ACC112 (cell line): ENCODE data around the gene COL18A1.
A peak's percentile ranks its signal among the peaks of the same experiment; 100 is the strongest.

Experiments used
- H2AFZ ChIP-seq: fragments of 200-600 bp; sonication (generic); one replicate; pipeline ENCODE4 v1.6.0; 2017; ENCODE audit warnings: antibody characterized with exemption, low read length; ENCODE audit not compliant: unreplicated experiment
- H3K27ac ChIP-seq: fragments of 200-600 bp; sonication (generic); 2 replicates; pipeline ENCODE4 v1.5.1; 2014; ENCODE audit warnings: low read depth, mild to moderate bottlenecking, antibody characterized with exemption, low read length, moderate library complexity
- H3K27me3 ChIP-seq: fragments of 200-600 bp; sonication (generic); 2 replicates; pipeline ENCODE4 v1.6.1; 2014; ENCODE audit warnings: mild to moderate bottlenecking, antibody characterized with exemption, low read length, moderate library complexity, mixed read lengths; ENCODE audit not compliant: insufficient read depth
- H3K36me3 ChIP-seq: fragments of 200-600 bp; sonication (generic); 2 replicates; pipeline ENCODE4 v1.6.1; 2016; ENCODE audit warnings: mild to moderate bottlenecking, antibody characterized with exemption, low read length, moderate library complexity, mixed read lengths; ENCODE audit not compliant: insufficient read depth
- H3K4me1 ChIP-seq: fragments of 200-600 bp; sonication (generic); one replicate; pipeline ENCODE4 v1.6.1; 2016; ENCODE audit warnings: low read length, mixed read lengths; ENCODE audit not compliant: insufficient read depth, unreplicated experiment, control insufficient read depth
- H3K4me3 ChIP-seq: fragments of 200-600 bp; sonication (generic); 2 replicates; pipeline ENCODE4 v1.5.1; 2014; ENCODE audit warnings: mild to moderate bottlenecking, low read depth, low read length
- H3K79me2 ChIP-seq: fragments of 200-600 bp; sonication (generic); one replicate; pipeline ENCODE4 v1.6.0; 2016; ENCODE audit warnings: low read length; ENCODE audit not compliant: control insufficient read depth, unreplicated experiment, insufficient read depth

COL18A1 gene

GRCh38 chr21:45475797-45476570 lies 71.0 kb downstream of the COL18A1 start:
- H3K4me1 ChIP-seq = peaks cover 10% of the 10 kb centered on the region
- H3K27ac ChIP-seq = no peak overlapping the region
- H3K27me3 ChIP-seq = no peaks in the 10 kb centered on the region
- no peaks in the 10 kb centered on the region for H3K36me3 ChIP-seq
- no peaks in the 10 kb centered on the region for H3K79me2 ChIP-seq
- H3K4me3 ChIP-seq = no peak overlapping the region
- no peak overlapping the region for H2AFZ ChIP-seq

GRCh38 chr21:45476582-45476981 lies 71.6 kb downstream of the COL18A1 start:
- Histone ChIP-seq H3K27ac (no peak overlapping the region), H3K4me3 (no peak overlapping the region), H3K4me1 (peaks cover 7% of the 10 kb centered on the region), H3K36me3 (no peaks in the 10 kb centered on the region), H3K27me3 (no peaks in the 10 kb centered on the region), H3K79me2 (no peaks in the 10 kb centered on the region), H2AFZ (no peak overlapping the region)

- Histone ChIP-seq H3K4me3 (no peak overlapping the region), H3K36me3 (no peaks in the 10 kb centered on the region), H3K4me1 (no peaks in the 10 kb centered on the region), H2AFZ (no peak overlapping the region), H3K27me3 (no peaks in the 10 kb centered on the region), H3K79me2 (no peaks in the 10 kb centered on the region), H3K27ac (no peak overlapping the region)
Measured at GRCh38 chr21:45477176-45478114, 72.5 kb downstream of the COL18A1 start.

- H3K27ac ChIP-seq = no peak overlapping the region
- no peaks in the 10 kb centered on the region for H3K4me1 ChIP-seq
- H2AFZ ChIP-seq = peak overlapping the region; percentile 56
- H3K36me3 ChIP-seq = no peaks in the 10 kb centered on the region
- H3K79me2 ChIP-seq = no peaks in the 10 kb centered on the region
- no peaks in the 10 kb centered on the region for H3K27me3 ChIP-seq
- peak overlapping the region; percentile 54; the same call in 1 of the 2 replicates for H3K4me3 ChIP-seq
Measured at GRCh38 chr21:45478115-45478801, 73.3 kb downstream of the COL18A1 start.

GRCh38 chr21:45478816-45479669 lies 74.1 kb downstream of the COL18A1 start:
- Histone ChIP-seq H3K4me3 (no peak overlapping the region), H3K4me1 (no peaks in the 10 kb centered on the region), H2AFZ (no peak overlapping the region)

GRCh38 chr21:45479691-45480675 lies 75.0 kb downstream of the COL18A1 start:
- H3K4me1 ChIP-seq = no peaks in the 10 kb centered on the region
- no peaks in the 10 kb centered on the region for H3K27me3 ChIP-seq
- H3K36me3 ChIP-seq = no peaks in the 10 kb centered on the region
- no peak overlapping the region for H3K27ac ChIP-seq
- H2AFZ ChIP-seq = no peak overlapping the region
- no peak overlapping the region for H3K4me3 ChIP-seq
- no peaks in the 10 kb centered on the region for H3K79me2 ChIP-seq

More at GRCh38 chr21:45478816-45479669, 74.1 kb downstream of the COL18A1 start:
- no peak overlapping the region for H3K27ac ChIP-seq
- no peaks in the 10 kb centered on the region for H3K36me3 ChIP-seq
- H3K79me2 ChIP-seq = no peaks in the 10 kb centered on the region
- no peaks in the 10 kb centered on the region for H3K27me3 ChIP-seq

GRCh38 chr21:45480701-45481500 lies 75.9 kb downstream of the COL18A1 start:
- Histone ChIP-seq H3K79me2 (no peaks in the 10 kb centered on the region), H3K36me3 (no peaks in the 10 kb centered on the region), H3K4me1 (no peaks in the 10 kb centered on the region), H3K27me3 (no peaks in the 10 kb centered on the region), H2AFZ (no peak overlapping the region), H3K27ac (no peak overlapping the region), H3K4me3 (no peak overlapping the region)

GRCh38 chr21:45481566-45481965 lies 76.6 kb downstream of the COL18A1 start:
- H2AFZ ChIP-seq = no peak overlapping the region
- H3K36me3 ChIP-seq = no peaks in the 10 kb centered on the region
- no peak overlapping the region for H3K4me3 ChIP-seq
- no peaks in the 10 kb centered on the region for H3K79me2 ChIP-seq
- no peaks in the 10 kb centered on the region for H3K4me1 ChIP-seq
- H3K27ac ChIP-seq = no peak overlapping the region
- H3K27me3 ChIP-seq = no peaks in the 10 kb centered on the region
